PC-3 (cell line): ENCODE results near the gene ZNF486.

Source experiments
- CTCF ChIP-seq: fragments of 300-600 bp; sonication (generic); conservative IDR thresholded peaks from 2 replicates; pipeline ENCODE4 v1.5.1; 2017; ENCODE audit warnings: antibody characterized with exemption, low read depth, mild to moderate bottlenecking, low read length
- EZH2 ChIP-seq: fragments of 300-600 bp; sonication (generic); IDR thresholded peaks from one replicate; pipeline ENCODE4 v1.6.1; 2017; ENCODE audit warnings: antibody characterized with exemption, mild to moderate bottlenecking, low read length; ENCODE audit not compliant: unreplicated experiment
- EZH2phosphoT487 ChIP-seq: fragments of 300-600 bp; sonication (generic); IDR thresholded peaks from 2 replicates; pipeline ENCODE4 v1.6.1; 2018; ENCODE audit warnings: mild to moderate bottlenecking, antibody characterized with exemption, low read length, borderline replicate concordance

DNA sequence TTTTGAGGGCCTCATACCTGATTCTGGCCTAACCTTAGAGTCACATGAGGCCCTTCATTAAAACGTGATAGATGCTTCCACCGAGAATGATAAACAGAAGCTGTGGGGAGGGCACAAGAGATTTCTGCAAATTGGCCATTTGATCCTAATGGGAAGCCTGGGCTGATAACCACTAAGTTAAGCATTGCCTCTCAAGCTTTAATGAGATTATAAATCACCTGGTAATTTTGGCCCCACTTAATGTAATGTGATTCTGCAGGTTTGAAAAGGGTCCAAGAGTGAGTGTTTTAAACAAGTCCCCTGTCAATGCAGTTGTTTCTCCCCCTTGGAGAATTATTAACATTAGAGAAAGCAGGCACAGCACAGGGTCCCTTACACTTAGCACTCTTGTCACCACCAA, 42.0 kb downstream of the ZNF486 start:
- no peak for TF ChIP-seq CTCF
- no peak for TF ChIP-seq EZH2phosphoT487
- TF ChIP-seq EZH2 = no peak
